Neural cell (in vitro differentiated cells): ENCODE results near the gene PVALB. TPM values are rescaled to one million over a fixed set of nuclear protein-coding genes. Genes with fewer than 3 reads are reported as not detected.

Source experiments
- H2AFZ ChIP-seq: fragments of 200-600, 300-800 bp; sonication (generic), shearing (Covaris generic); 2 replicates; pipeline ENCODE4 v1.6.0; 2014; ENCODE audit warnings: low read depth, mild to moderate bottlenecking, antibody characterized with exemption, low read length, moderate library complexity
- H3F3A ChIP-seq: fragments of 200-600 bp; shearing (Covaris generic); 2 replicates; pipeline ENCODE4 v1.6.1; 2016; ENCODE audit warnings: mild to moderate bottlenecking, moderate library complexity, mixed read lengths, antibody characterized with exemption, low read length; ENCODE audit not compliant: insufficient read depth, poor library complexity, severe bottlenecking
- H3K27ac ChIP-seq: fragments of 200-600, 300-800 bp; sonication (generic), shearing (Covaris generic); 2 replicates; pipeline ENCODE4 v1.5.1; 2014; ENCODE audit warnings: mild to moderate bottlenecking, low read length, moderate library complexity
- H3K27me3 ChIP-seq: fragments of 300-800, 200-600 bp; sonication (generic), shearing (Covaris generic); 2 replicates; pipeline ENCODE4 v1.6.0; 2014; ENCODE audit warnings: mild to moderate bottlenecking, low read depth, low read length, moderate library complexity; ENCODE audit not compliant: insufficient read depth
- H3K36me3 ChIP-seq: fragments of 300-800, 200-600 bp; sonication (generic), shearing (Covaris generic); 2 replicates; pipeline ENCODE4 v1.5.1; 2014; ENCODE audit warnings: mild to moderate bottlenecking, antibody characterized with exemption, low read length, moderate library complexity; ENCODE audit not compliant: insufficient read depth
- H3K4me2 ChIP-seq: fragments of 300-800, 200-600 bp; sonication (generic), shearing (Covaris generic); 2 replicates; pipeline ENCODE4 v1.6.0; 2014; ENCODE audit warnings: mild to moderate bottlenecking, low read length
- H3K4me3 ChIP-seq: fragments of 300-800, 200-600 bp; sonication (generic), shearing (Covaris generic); 2 replicates; pipeline ENCODE4 v1.5.1; 2014; ENCODE audit warnings: mild to moderate bottlenecking, low read length, moderate library complexity
- H3K79me2 ChIP-seq: fragments of 200-600 bp; shearing (Covaris generic); replicated peaks from 2 replicates; pipeline ENCODE4 v1.6.0; 2014; ENCODE audit warnings: mild to moderate bottlenecking, low read length, moderate library complexity; ENCODE audit not compliant: insufficient read depth
- H3K9ac ChIP-seq: fragments of 300-800, 200-600 bp; sonication (generic), shearing (Covaris generic); 2 replicates; pipeline ENCODE4 v1.6.1; 2016; ENCODE audit warnings: mild to moderate bottlenecking, low read length, mixed read lengths
- H3K9me2 ChIP-seq: fragments of 200-600 bp; shearing (Covaris generic); 2 replicates; pipeline ENCODE4 v1.6.1; 2016; ENCODE audit warnings: mild to moderate bottlenecking, low read length, mixed read lengths; ENCODE audit not compliant: insufficient read depth
- H3K9me3 ChIP-seq: fragments of 200-600, 300-800 bp; sonication (generic), shearing (Covaris generic); 2 replicates; pipeline ENCODE4 v1.6.1; 2016; ENCODE audit warnings: mild to moderate bottlenecking, mixed run types, low read length, moderate library complexity, mixed read lengths
- H4K20me1 ChIP-seq: fragments of 200-600 bp; shearing (Covaris generic); 2 replicates; pipeline ENCODE4 v1.6.1; 2016; ENCODE audit warnings: mild to moderate bottlenecking, mixed run types; ENCODE audit not compliant: insufficient read depth
- EP300 ChIP-seq: fragments of 450-650 bp; conservative IDR thresholded peaks from 2 replicates; pipeline ENCODE4 v1.6.1; 2014; ENCODE audit warnings: antibody characterized with exemption, mild to moderate bottlenecking, moderate library complexity; ENCODE audit not compliant: poor library complexity, severe bottlenecking
- EZH2 ChIP-seq: fragments of 200-600, 300-800 bp; shearing (Covaris generic), sonication (generic); IDR thresholded peaks from 2 replicates; pipeline ENCODE4 v1.6.1; 2014; ENCODE audit warnings: antibody characterized with exemption, low read length, borderline replicate concordance, mild to moderate bottlenecking; ENCODE audit not compliant: insufficient read depth, poor library complexity, severe bottlenecking
- MXI1 ChIP-seq: fragments of 450-650 bp; conservative IDR thresholded peaks from 2 replicates; pipeline ENCODE4 v1.6.1; 2014; ENCODE audit warnings: antibody characterized with exemption, mild to moderate bottlenecking; ENCODE audit not compliant: poor library complexity, severe bottlenecking
- POLR2AphosphoS5 ChIP-seq: IDR thresholded peaks from 2 replicates; pipeline ENCODE4 v1.6.1; 2012
- RAD21 ChIP-seq: fragments of 450-650 bp; conservative IDR thresholded peaks from 2 replicates; pipeline ENCODE4 v1.6.1; 2014; ENCODE audit warnings: antibody characterized with exemption, mild to moderate bottlenecking, moderate library complexity
- SMC3 ChIP-seq: fragments of 450-650 bp; conservative IDR thresholded peaks from 2 replicates; pipeline ENCODE4 v1.6.1; 2014; ENCODE audit warnings: antibody characterized with exemption, mild to moderate bottlenecking, moderate library complexity; ENCODE audit not compliant: poor library complexity
- TAF1 ChIP-seq: IDR thresholded peaks from 2 replicates; pipeline ENCODE4 v1.6.1; 2012; ENCODE audit warnings: low read depth
- polyA plus RNA-seq: library from polyadenylated mRNA; depleted of rRNA; stranded (reverse); fragments of >200 nt; gene quantifications from 2 replicates; pipeline ENCODE4 v1.2.3, GENCODE V29; 2014
- TF ChIP-seq, protein P1 (sequence below): IDR thresholded peaks from 2 replicates; pipeline ENCODE4 v1.6.1; 2012; ENCODE audit warnings: borderline replicate concordance
- TF ChIP-seq, protein P2 (sequence below): fragments of 450-650 bp; IDR thresholded peaks from 2 replicates; pipeline ENCODE4 v1.5.1; 2014; ENCODE audit warnings: antibody characterized with exemption, mild to moderate bottlenecking, moderate library complexity; ENCODE audit not compliant: poor library complexity, severe bottlenecking

The PVALB gene
- polyA plus RNA-seq, 1 donor from 2014 or later: not detected

GRCh38 chr22:36795633-36796032 lies 21.2 kb downstream of the PVALB start:
- Histone ChIP-seq H3K27me3 (no peaks in the 10 kb centered on the region), H3K79me2 (no peaks in the 10 kb centered on the region), H2AFZ (no peak overlapping the region)

GRCh38 chr22:36790648-36791047 lies 26.2 kb downstream of the PVALB start:
- no peak overlapping the region for H3K4me2 ChIP-seq
- no peak overlapping the region for H3K27ac ChIP-seq
- no peaks in the 10 kb centered on the region for H3K79me2 ChIP-seq
- H4K20me1 ChIP-seq: no peaks in the 10 kb centered on the region
- H3K9me2 ChIP-seq: no peaks in the 10 kb centered on the region
- no peaks in the 10 kb centered on the region for H3F3A ChIP-seq
- H3K36me3 ChIP-seq: no peaks in the 10 kb centered on the region
- no peak overlapping the region for H3K9ac ChIP-seq
- no peak overlapping the region for H3K4me3 ChIP-seq
- H2AFZ ChIP-seq: no peak overlapping the region
- no peaks in the 10 kb centered on the region for H3K27me3 ChIP-seq
- TF ChIP-seq, protein P1, sequence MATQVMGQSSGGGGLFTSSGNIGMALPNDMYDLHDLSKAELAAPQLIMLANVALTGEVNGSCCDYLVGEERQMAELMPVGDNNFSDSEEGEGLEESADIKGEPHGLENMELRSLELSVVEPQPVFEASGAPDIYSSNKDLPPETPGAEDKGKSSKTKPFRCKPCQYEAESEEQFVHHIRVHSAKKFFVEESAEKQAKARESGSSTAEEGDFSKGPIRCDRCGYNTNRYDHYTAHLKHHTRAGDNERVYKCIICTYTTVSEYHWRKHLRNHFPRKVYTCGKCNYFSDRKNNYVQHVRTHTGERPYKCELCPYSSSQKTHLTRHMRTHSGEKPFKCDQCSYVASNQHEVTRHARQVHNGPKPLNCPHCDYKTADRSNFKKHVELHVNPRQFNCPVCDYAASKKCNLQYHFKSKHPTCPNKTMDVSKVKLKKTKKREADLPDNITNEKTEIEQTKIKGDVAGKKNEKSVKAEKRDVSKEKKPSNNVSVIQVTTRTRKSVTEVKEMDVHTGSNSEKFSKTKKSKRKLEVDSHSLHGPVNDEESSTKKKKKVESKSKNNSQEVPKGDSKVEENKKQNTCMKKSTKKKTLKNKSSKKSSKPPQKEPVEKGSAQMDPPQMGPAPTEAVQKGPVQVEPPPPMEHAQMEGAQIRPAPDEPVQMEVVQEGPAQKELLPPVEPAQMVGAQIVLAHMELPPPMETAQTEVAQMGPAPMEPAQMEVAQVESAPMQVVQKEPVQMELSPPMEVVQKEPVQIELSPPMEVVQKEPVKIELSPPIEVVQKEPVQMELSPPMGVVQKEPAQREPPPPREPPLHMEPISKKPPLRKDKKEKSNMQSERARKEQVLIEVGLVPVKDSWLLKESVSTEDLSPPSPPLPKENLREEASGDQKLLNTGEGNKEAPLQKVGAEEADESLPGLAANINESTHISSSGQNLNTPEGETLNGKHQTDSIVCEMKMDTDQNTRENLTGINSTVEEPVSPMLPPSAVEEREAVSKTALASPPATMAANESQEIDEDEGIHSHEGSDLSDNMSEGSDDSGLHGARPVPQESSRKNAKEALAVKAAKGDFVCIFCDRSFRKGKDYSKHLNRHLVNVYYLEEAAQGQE: no peak
- TF ChIP-seq, protein P2, sequence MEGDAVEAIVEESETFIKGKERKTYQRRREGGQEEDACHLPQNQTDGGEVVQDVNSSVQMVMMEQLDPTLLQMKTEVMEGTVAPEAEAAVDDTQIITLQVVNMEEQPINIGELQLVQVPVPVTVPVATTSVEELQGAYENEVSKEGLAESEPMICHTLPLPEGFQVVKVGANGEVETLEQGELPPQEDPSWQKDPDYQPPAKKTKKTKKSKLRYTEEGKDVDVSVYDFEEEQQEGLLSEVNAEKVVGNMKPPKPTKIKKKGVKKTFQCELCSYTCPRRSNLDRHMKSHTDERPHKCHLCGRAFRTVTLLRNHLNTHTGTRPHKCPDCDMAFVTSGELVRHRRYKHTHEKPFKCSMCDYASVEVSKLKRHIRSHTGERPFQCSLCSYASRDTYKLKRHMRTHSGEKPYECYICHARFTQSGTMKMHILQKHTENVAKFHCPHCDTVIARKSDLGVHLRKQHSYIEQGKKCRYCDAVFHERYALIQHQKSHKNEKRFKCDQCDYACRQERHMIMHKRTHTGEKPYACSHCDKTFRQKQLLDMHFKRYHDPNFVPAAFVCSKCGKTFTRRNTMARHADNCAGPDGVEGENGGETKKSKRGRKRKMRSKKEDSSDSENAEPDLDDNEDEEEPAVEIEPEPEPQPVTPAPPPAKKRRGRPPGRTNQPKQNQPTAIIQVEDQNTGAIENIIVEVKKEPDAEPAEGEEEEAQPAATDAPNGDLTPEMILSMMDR: no peak
- TF ChIP-seq EP300: no peak
- no peak for TF ChIP-seq SMC3
- TF ChIP-seq MXI1: no peak
- no peak for TF ChIP-seq POLR2AphosphoS5
- no peak for TF ChIP-seq TAF1
- TF ChIP-seq RAD21: no peak
- TF ChIP-seq EZH2: no peak
- H3K9me3 ChIP-seq: no peaks in the 10 kb centered on the region

More at GRCh38 chr22:36795633-36796032, 21.2 kb downstream of the PVALB start:
- Histone ChIP-seq H3K27ac (no peak overlapping the region), H3K9me3 (no peaks in the 10 kb centered on the region), H3K4me2 (no peak overlapping the region), H3F3A (no peaks in the 10 kb centered on the region), H3K4me3 (no peak overlapping the region), H3K9ac (no peak overlapping the region), H3K9me2 (no peaks in the 10 kb centered on the region), H3K36me3 (no peaks in the 10 kb centered on the region), H4K20me1 (no peaks in the 10 kb centered on the region)
- TF ChIP-seq POLR2AphosphoS5 (no peak), EP300 (no peak), RAD21 (no peak), SMC3 (no peak), EZH2 (no peak), MXI1 (no peak), TAF1 (no peak)
- TF ChIP-seq, protein P2: no peak
- TF ChIP-seq, protein P1: no peak
